SK-N-MC (cell line): ENCODE data around the gene TMEM185A.
"Not testable (repeated sequence)": the region's sequence is repeated elsewhere in the genome, so short reads cannot be mapped to it uniquely, and the experiment has no call there.

Experiments used
- DNase-seq: peaks from one replicate; pipeline ENCODE4 v3.0.0-alpha.2; 2011; ENCODE audit warnings: low read depth, low spot score
- H3K27ac ChIP-seq: fragments of 200-600 bp; sonication (generic); 2 replicates; pipeline ENCODE4 v1.5.1; 2016; ENCODE audit warnings: mixed run types
- H3K36me3 ChIP-seq: fragments of 200-600 bp; sonication (generic); 2 replicates; pipeline ENCODE4 v1.6.1; 2017; ENCODE audit warnings: antibody characterized with exemption, low read length, mixed read lengths; ENCODE audit not compliant: insufficient read depth
- H3K4me3 ChIP-seq: fragments of 200-600 bp; sonication (generic); 2 replicates; pipeline ENCODE4 v1.5.1; 2016
- H3K9ac ChIP-seq: fragments of 200-600 bp; sonication (generic); 2 replicates; pipeline ENCODE4 v1.8.0; 2017; ENCODE audit warnings: mixed run types, mixed read lengths; ENCODE audit not compliant: insufficient read length
- H3K9me3 ChIP-seq: fragments of 200-600 bp; sonication (generic); 2 replicates; pipeline ENCODE4 v1.6.1; 2017; ENCODE audit warnings: low read depth, mild to moderate bottlenecking, antibody characterized with exemption, low read length, moderate library complexity, mixed read lengths
- EZH2 ChIP-seq: fragments of 200-600 bp; sonication (generic); IDR thresholded peaks from one replicate; pipeline ENCODE4 v1.6.1; 2017; ENCODE audit warnings: antibody characterized with exemption
- FOXP2 ChIP-seq: optimal IDR thresholded peaks from 2 replicates; pipeline ENCODE3; 2011; ENCODE audit warnings: mild to moderate bottlenecking, moderate library complexity; ENCODE audit not compliant: insufficient read depth; ENCODE audit errors: extremely low read length, control extremely low read depth
- POLR2AphosphoS5 ChIP-seq: IDR thresholded peaks from 2 replicates; pipeline ENCODE4 v1.6.1; 2012; ENCODE audit warnings: mild to moderate bottlenecking, low read depth, low read length, borderline replicate concordance

Gene TMEM185A

DNA sequence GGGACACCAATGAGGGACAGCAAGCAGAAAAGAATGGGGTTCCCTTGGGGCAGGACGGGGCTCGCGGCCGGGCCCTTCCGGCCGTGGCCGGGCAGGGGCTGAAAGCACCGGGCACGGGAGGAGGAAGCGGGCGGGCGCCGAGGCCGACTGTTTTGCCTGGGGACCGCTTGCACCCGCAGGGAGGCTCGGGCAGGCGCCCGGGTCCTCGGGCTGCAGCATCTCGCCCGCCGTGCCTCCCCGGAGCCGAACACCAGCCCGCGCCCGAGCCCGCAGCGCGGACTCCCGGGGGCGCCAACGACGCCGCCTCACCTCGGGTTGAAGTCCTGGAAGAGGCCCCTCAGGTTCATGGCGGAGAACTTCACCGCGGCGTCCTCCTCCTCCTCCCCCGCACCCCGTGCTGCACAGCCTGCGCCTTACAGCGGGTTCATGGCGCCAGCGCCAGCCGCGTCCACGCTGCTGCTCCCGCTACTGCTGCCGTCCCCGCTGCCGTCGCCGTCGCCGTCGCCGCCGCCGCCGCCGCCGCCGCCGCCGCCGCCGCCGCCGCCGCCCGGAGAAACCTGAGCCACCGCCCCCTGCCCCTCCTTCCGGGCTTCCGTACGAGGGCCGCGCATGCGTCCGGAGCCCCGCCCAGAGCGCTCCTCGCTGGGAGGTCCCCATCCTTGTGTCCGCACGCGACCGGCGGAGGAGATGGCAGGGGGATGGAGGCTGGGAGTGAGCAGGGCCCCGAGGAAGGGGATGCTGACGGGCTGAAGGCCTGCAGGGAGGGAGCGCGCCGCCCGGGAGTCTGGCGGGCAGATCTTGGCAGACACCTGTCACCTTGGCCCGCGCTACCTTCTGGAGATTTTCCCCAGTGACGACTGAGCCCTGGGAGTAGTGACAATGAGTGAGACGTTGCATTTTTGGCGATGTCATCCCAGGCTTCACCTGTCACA lies at the start of gene TMEM185A:
Gene TMEM185A (minus strand): TSS at position 559 of the 932 bp plus-strand sequence. CDS start 212 bp downstream, at position 347.
- no peaks in the 10 kb centered on the region for H3K9me3 ChIP-seq
- no peak within 1 kb of the TSS for H3K27ac ChIP-seq
- peak within 1 kb of the TSS; percentile 37 for H3K9ac ChIP-seq
- DNase-seq = no peak
- H3K4me3 ChIP-seq = peak within 1 kb of the TSS; percentile 77
- TF ChIP-seq FOXP2 (no peak), EZH2 (no peak), POLR2AphosphoS5 (no peak; the same call in 1 of the 2 replicates)
- no peaks in the 10 kb centered on the region for H3K36me3 ChIP-seq

DNA sequence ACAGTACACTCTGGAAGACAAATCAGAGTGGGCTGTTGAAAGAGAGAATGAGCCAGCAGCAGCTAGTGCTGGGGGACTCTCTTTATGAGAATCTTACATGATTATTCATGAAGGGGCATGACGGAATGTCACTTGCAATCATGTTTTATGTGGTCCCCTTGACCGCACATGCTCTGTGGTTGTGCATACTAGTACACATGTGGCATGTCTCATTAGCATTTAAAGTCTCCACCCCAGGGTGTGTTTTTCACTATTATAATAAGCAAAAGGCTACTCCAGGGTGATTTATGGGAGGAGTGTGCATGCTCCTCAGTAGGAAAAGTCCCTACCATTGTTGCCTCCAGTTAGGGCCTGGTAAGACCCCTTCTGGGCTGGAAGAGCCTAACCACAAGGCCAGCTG lies 49.6 kb upstream of the TMEM185A start:
- Histone ChIP-seq H3K36me3 (no peaks in the 10 kb centered on the region), H3K9ac (no peak overlapping the region), H3K27ac (no peak overlapping the region), H3K9me3 (no peaks in the 10 kb centered on the region), H3K4me3 (no peak overlapping the region)
- DNase-seq = no peak
- TF ChIP-seq FOXP2 (no peak), POLR2AphosphoS5 (no peak), EZH2 (no peak)

DNA sequence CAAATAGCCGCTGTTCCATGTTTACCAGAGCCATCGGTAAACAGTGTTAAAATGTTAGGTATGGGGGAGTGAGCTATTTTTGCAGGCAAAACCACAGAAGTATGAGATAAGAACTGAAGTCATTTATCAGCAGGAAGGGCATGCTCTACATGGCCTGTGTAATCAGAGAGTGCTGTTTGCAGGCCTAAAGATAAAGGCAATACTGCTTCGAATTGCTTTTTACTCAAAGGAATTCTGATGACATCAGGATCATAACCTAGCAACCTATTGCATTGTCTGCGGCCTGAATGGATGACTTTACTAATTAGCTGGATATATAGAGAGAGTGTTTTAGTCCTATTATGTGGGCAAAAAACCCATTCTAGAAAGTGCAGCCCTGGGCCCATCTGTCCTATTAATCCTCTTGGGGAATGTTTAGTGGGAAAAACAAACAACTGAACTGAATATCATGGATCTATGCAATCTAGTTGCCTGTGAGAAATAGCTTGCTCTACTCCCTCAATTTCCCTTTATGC lies 47.6 kb upstream of the TMEM185A start:
- H3K4me3 ChIP-seq, H3K9ac ChIP-seq, H3K27ac ChIP-seq, DNase-seq, H3K9me3 ChIP-seq, H3K36me3 ChIP-seq: not testable (repeated sequence)

DNA sequence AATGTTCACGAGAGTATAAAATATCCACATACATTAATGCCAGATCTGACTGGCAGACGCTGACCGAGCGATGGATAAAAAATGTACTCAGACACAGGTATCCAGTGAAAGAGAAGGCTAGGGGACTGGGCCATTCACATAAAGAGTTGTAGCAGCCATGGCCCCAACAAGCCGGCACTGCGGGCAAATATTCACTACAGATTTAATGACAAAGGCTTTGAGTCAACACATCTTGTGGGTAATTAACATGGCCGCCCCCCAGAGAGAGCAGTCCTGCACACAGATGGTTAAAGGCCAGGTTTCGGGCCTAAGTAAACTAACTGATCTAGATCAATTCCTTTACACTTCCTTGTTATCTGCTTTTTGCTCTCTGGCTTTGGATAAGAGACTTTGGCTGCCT lies 44.0 kb upstream of the TMEM185A start:
- not testable (repeated sequence) for H3K4me3 ChIP-seq, H3K36me3 ChIP-seq, H3K9me3 ChIP-seq, H3K9ac ChIP-seq, H3K27ac ChIP-seq, DNase-seq

DNA sequence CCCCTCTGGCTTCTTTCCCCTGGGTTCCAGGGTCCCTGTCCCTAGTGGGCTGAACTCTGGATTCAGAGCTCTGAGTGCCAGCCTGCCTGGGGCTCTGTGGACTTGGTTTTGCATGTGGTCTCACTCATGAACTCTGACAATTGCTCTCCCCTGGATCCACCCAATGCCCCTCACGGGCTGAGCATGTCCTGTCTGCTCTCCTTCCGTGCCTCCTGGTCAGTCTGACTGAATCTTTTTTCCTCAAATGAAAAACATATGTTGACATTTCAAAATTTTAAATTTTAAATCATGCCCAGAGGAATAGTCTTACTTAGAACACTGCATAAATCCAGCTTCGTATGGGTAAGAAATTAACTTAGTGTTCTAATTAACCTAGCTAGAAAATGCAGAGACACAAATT lies 43.5 kb upstream of the TMEM185A start:
- H3K9me3 ChIP-seq, H3K27ac ChIP-seq, H3K36me3 ChIP-seq, DNase-seq, H3K9ac ChIP-seq, H3K4me3 ChIP-seq: not testable (repeated sequence)

DNA sequence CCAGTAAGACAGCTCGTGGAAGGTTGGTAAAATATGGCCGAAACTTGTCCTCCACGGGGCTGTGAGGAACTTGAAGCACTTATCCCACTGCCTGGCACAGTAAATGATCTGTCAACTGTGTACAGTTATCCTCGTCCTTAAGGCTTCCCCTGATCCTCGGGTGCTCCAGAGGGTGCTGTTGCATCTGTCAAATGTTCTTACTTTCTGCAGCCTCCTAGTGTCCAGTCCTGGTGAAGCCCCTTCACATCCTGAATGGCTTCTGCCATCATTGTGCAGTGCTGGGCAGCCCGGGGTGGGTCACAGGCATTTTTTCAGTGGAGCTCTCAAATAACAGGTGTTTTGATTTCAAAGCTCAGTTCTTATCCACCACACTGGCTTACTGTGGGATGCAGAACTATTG lies 29.0 kb upstream of the TMEM185A start:
- not testable (repeated sequence) for DNase-seq, H3K9me3 ChIP-seq, H3K36me3 ChIP-seq, H3K9ac ChIP-seq, H3K4me3 ChIP-seq, H3K27ac ChIP-seq

DNA sequence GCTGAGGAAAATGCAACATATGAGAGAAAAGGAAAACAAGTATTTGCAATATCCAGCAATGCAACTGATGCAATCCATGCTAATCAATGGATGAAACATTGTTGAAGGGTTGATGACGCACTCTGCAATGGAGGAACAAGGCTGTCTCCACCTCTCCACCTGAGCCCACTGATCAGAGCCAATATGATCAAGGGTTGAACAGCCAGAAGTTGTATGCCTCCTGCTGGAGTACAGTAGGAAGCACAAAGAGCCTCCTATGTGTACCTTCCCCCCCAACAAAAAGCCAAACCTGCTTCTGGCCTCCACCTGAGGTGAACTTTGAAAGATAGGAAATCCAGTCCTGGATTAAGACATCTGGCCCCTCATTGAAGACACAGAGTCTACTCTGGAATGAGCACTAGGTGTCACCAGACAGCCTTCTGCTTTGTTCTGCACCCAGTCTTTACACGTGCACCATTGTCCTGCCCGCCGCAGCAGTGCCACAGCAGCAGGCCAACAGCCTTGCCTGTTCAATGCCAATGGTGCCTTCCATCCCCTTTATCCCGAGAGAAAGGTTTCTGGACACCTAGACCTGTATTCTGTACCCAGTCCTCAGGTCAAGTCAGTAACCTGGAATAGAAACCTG lies 24.8 kb upstream of the TMEM185A start:
- not testable (repeated sequence) for DNase-seq, H3K36me3 ChIP-seq, H3K27ac ChIP-seq, H3K9ac ChIP-seq, H3K9me3 ChIP-seq, H3K4me3 ChIP-seq

DNA sequence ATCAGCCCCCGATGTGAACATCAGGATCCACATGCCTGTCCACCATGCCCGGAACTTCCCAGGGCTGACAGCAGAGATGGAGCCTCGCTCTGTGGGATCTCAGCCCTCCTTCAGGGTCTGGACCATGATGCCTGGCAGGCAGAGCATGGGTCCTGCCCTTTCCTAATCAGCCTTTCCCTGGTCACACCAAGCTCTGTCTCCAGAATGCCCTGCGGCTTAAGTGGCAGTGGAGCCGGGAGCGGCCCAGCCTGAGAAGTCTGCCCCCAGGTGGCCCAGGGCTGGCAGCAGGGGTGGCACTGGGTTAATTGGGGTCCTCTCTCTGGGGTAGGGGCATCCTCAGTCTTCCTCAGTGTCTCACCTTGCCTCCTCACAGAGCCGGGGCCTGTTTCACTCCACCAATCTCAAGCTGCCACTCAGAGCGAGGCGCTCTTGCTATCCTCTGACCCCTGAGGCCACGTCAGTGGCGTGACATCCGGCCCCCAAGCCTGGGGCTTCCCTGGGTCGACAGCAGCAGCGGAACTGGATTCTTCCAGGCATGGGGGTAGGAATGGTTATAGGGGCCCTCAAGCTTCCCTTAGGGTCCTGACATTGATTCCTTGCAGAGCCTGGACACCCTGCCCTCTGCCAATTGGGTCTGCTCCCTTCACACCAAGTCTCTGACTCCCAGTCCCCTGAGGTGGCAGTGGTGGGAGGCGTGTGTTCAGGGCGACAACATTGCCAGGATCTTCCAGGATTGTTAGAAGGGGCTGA lies 20.8 kb upstream of the TMEM185A start:
- Histone ChIP-seq H3K4me3 (no peak overlapping the region), H3K9ac (no peak overlapping the region), H3K9me3 (no peaks in the 10 kb centered on the region), H3K36me3 (no peaks in the 10 kb centered on the region), H3K27ac (no peak overlapping the region)
- no peak for DNase-seq
- TF ChIP-seq POLR2AphosphoS5 = no peak
- no peak for TF ChIP-seq EZH2
- no peak for TF ChIP-seq FOXP2

DNA sequence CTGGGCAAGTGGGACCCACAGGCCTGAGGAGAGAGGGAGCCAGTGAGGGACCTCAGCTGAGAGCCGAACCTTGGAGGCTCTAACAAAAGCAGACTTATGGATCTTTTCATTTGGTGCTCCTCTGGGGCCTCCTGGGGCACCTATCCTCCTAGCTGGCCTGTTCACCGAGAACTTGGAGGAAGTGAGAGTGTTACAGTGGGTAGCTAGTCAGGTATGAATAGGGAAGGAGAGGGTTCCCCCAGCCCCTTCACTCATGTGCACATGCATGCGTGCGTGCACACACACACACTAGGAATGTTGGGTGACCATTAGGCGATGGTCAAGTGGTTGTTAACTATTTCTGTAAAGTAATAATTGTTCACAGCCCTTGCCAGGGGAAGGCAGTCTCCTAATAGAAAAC lies 18.6 kb upstream of the TMEM185A start:
- Histone ChIP-seq H3K9ac (no peak overlapping the region), H3K9me3 (no peaks in the 10 kb centered on the region), H3K27ac (no peak overlapping the region), H3K36me3 (no peaks in the 10 kb centered on the region), H3K4me3 (no peak overlapping the region)
- TF ChIP-seq POLR2AphosphoS5 (no peak), EZH2 (no peak), FOXP2 (no peak)
- no peak for DNase-seq
